ENCODE results near the gene MAEA. TPM values are rescaled to one million over a fixed set of nuclear protein-coding genes. Genes with fewer than 3 reads are reported as not detected.

The MAEA gene
- total RNA-seq, 2 donors from 2014 or later: 38.4 to 48.4 TPM

DNA sequence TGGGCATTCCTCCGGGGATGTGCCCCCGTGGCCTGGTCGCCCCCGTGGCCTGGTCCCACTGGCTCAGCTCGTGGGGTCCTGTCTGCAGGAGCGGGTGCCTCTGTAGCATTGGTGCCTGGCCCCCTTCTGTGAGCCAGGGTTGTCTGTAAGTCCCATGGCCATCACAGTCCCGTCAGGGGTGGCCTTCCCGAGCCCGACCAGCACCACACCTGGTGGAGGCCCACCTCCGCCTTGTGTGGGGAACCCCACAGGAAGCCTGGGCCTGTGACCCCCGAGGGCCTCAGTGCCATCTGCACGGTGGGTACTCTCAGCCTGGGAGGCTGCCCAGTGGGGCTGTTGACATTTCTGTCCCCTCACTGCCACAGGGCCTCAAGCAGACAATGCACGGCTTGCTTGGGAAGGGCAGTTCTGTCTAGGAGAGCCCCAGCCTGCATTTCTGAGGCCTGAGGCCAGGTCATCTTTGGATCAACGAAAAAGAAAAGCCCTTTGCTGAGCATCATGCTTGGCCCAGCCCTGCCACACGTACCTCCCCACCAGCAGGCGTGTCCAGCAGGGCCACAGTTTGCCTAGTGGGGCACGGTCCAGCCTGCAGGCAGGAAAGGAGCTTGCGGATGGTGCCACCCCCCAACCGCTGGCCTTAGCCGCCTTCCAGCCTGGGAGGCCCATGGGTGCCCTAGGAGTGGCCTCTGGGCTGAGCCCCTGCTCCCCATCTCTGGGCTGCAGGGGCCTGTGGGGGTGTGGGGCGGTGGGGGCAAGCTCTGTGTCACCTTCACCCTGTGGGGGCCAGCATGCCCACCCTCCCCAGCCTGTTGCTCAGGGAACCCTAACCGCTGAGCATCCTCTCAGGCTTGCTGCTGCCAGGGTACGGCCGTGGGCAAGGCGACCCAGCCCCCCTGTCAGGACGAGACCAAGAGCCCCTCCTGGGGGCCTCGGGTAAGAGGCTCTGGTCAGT is 93.4 kb downstream of the MAEA start:
- DNase-seq (no peak), ATAC-seq (replicated peaks in 1 of 2) (no peak)
- no peak overlapping the region for H3K27ac Mint-ChIP-seq
- H3K4me3 Mint-ChIP-seq: no peak overlapping the region
- H3K36me3 Mint-ChIP-seq (ENCODE audit: insufficient read depth in 2 of 2): peaks cover 0 to 8% of the 10 kb centered on the region in 2 donors
- H3K27me3 Mint-ChIP-seq (ENCODE audit: low read depth): no peaks in the 10 kb centered on the region
- no peaks in the 10 kb centered on the region for H3K4me1 Mint-ChIP-seq (ENCODE audit: low read depth)
- peaks cover 2% of the 10 kb centered on the region in 2 donors for H3K9me3 Mint-ChIP-seq

DNA sequence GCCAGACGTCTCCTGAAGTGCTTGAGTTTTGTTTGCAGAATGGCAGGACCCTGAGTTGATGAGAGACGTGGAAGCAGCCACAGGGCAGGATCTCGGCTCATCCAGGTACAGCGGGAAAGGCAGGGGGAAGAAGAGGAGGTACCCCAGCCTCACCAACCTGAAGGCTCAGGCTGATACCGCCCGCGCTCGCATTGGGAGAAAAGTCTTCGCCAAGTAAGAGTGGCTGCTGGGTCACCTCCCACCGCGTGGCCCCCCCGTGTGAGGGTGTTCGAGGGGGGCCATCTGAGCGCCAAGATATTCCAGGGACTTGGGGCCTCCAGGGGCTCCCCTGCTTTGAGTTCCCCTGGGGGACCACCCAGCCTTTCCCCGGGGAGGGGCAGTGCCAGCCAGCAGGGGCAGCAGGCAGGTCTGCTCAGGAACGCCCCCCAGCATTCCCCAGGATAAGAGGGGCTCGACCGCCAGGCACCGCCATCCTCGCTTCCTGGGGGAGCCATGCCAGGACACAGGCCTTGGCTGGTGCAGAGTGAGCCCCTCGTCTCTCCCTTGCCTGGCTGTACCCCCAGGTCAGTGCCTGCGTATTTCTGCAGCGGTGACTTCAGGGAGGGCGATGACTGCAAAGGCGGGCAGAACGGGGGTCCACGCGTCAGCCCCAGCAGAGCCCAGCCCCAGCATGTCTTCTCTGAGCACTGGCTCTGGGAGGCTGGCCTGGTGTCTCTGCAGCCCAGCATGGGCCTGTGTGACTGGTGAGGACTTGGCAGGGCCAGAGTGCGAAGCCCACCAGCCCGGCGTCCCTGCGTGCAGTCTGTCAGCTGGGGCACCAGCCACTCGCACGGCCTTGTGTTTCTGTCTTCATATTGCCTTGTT is 94.3 kb downstream of the MAEA start:
- Mint-ChIP-seq H3K9me3 (peaks cover 5 to 8% of the 10 kb centered on the region in 2 donors), H3K27me3 (ENCODE audit: low read depth) (no peaks in the 10 kb centered on the region), H3K4me1 (ENCODE audit: low read depth) (no peaks in the 10 kb centered on the region), H3K4me3 (no peak overlapping the region), H3K36me3 (ENCODE audit: insufficient read depth in 2 of 2) (peaks cover 6 to 15% of the 10 kb centered on the region in 2 donors), H3K27ac (no peak overlapping the region)
- DNase-seq (no peak), ATAC-seq (replicated peaks in 1 of 2) (no peak)

DNA sequence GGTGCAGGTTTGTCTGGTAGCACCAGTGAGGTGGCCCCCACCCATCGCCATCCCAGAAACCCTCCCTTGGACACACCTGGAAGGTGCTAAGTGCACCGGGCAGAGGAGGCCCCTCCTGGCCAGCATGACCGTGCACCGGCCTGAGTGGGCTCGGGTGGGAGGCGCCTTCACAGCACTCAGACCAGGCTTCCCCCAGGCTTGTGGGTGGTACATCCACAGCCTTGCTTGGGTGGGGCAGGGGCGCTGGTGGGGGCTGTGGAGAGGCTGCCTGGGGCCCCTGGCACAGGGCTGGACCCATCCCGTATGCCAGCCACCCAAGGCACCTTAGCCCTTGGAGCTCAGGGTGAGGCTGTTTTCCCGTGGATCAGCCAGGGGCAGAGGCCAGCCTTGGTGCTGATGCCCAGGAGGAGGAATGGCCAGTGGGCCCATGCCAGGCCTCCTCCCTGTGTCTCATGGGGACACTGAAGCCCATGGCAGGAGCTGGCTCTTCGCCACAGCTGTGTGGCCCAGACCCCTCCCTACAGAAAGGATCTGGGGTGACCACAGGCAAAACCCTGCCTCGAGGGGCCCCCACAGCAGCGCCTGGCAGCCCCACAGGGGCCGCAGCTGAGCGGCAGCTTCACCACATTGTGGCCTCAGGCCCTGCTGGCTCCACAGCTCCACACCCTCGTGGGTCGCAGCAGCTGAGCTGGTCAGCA is 95.1 kb downstream of the MAEA start:
- Mint-ChIP-seq H3K27ac (no peak overlapping the region), H3K4me1 (ENCODE audit: low read depth) (no peaks in the 10 kb centered on the region), H3K27me3 (ENCODE audit: low read depth) (no peaks in the 10 kb centered on the region), H3K36me3 (ENCODE audit: insufficient read depth in 2 of 2) (peaks cover 7 to 17% of the 10 kb centered on the region in 2 donors), H3K4me3 (no peak overlapping the region), H3K9me3 (peaks cover 7 to 8% of the 10 kb centered on the region in 2 donors)
- no peak for DNase-seq
- ATAC-seq (replicated peaks in 1 of 2): no peak

DNA sequence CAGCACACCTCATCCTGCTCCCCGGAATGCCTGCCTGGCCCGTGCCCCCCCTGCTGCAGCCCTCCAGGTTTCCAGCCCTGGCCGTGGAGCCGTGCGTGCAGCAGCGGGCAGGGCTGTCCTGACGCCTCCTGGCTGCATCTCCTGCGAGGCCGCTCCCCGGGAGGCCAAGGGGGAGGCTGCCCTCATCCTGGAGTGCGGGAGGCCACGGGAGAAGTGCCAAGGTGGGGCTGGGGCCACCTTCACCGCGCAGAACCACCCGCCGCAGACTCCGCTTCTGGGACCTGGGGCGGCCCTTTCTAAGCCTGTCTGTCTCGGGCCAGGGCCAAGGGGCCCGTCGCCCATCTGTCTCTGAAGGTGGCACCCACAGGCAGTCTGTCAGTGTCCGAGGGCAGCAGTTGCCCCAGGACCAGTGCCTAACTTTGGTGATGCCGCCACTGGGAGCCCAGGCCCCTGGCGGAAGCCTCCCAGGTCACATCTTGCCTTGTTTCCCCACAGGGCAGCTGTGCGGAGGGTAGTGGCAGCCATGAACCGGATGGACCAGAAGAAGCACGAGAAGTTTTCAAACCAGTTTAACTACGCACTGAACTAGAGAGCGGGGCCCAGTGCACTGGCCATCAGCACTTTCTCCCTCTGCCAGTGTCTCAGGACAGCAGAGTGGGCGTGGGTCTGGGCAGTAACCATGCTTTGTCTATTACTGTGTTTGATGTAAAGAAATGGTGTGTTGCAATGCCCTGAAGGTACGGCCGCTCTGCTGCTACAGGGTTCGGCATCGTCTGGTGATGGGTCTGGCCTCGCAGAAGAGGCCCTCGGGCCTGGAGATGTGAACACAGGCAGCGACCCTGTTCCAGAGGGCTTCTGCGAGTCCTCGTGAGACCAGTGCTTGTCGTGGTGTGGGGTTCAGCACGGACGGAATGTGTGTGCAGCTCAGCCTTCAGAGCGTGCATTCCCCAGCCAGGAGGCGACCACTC is 96.0 kb downstream of the MAEA start:
- H3K4me3 Mint-ChIP-seq: no peak overlapping the region
- H3K9me3 Mint-ChIP-seq: peaks cover 7 to 8% of the 10 kb centered on the region in 2 donors
- H3K36me3 Mint-ChIP-seq (ENCODE audit: insufficient read depth in 2 of 2): peaks cover 7 to 21% of the 10 kb centered on the region in 2 donors
- ATAC-seq (replicated peaks in 1 of 2): no peak
- no peaks in the 10 kb centered on the region for H3K4me1 Mint-ChIP-seq (ENCODE audit: low read depth)
- no peaks in the 10 kb centered on the region for H3K27me3 Mint-ChIP-seq (ENCODE audit: low read depth)
- no peak overlapping the region for H3K27ac Mint-ChIP-seq
- no peak for DNase-seq

Other genes starting within 250 kb of the MAEA start
- 1 to 10 TPM; 2.3 to 3.9 TPM for gene RNF212, start 176.3 kb upstream of the MAEA start, total RNA-seq
- 1 to 10 TPM; 7.0 to 8.2 TPM for gene SPON2, start 117.3 kb upstream of the MAEA start, total RNA-seq
- 100 to 1,000 TPM; 182 to 190 TPM for gene CTBP1, start 40.8 kb upstream of the MAEA start, total RNA-seq
- gene UVSSA, start 57.3 kb downstream of the MAEA start, total RNA-seq: 10 to 100 TPM; 23.0 to 25.8 TPM
- gene NKX1-1, start 116.6 kb downstream of the MAEA start, total RNA-seq: not detected